Measurements from ENCODE around the gene AP1B1.

Gene AP1B1

DNA sequence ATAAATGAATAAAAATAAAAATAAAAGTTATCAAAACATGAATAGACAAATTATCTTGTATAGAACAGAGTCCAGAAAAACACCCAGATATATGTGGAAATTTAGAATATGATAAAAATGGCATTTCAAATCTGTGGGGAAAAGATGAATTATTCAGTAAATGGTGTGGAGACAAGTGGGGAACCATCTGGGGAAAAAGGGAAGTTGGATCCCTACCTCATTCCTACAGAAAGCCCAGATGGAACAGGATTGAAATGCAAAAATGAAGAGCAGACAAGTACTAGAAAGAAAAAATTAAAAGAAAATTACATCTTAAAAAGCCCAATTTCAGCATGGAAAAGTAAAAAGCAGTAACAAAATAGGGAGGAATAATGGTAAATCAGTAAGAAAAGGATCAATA is 64.7 kb downstream of the AP1B1 start:
- TF ChIP-seq, protein P1, sequence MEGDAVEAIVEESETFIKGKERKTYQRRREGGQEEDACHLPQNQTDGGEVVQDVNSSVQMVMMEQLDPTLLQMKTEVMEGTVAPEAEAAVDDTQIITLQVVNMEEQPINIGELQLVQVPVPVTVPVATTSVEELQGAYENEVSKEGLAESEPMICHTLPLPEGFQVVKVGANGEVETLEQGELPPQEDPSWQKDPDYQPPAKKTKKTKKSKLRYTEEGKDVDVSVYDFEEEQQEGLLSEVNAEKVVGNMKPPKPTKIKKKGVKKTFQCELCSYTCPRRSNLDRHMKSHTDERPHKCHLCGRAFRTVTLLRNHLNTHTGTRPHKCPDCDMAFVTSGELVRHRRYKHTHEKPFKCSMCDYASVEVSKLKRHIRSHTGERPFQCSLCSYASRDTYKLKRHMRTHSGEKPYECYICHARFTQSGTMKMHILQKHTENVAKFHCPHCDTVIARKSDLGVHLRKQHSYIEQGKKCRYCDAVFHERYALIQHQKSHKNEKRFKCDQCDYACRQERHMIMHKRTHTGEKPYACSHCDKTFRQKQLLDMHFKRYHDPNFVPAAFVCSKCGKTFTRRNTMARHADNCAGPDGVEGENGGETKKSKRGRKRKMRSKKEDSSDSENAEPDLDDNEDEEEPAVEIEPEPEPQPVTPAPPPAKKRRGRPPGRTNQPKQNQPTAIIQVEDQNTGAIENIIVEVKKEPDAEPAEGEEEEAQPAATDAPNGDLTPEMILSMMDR (IDR thresholded peaks at IDR 0.05; ENCODE audit: insufficient read depth, low read depth, low read length, missing control alignments) = no peak
- no peak overlapping the region for H3K4me3 ChIP-seq (ENCODE audit: low read length)
- no peak for DNase-seq (ENCODE audit: low read depth)

DNA sequence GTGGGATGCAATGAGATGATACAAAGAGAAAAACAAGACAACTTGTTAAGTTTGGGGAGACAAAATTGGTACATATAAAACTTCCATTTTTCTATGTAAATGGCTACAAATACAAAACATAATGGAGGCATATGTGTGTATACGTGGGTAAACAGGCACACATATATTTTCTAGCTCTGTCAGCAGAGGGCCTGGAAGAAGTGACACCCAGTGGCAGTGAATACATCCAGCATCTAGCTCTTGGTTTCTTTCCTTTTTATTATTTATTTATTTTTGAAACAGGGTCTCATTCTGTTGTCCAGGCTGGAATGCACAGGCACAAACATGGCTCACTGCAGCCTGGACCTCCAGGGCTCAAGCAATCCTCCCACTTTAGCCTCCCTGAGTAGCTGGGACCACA is 67.8 kb downstream of the AP1B1 start:
- DNase-seq (ENCODE audit: low read depth) = no peak
- TF ChIP-seq, protein P1 (IDR thresholded peaks at IDR 0.05; ENCODE audit: insufficient read depth, low read depth, low read length, missing control alignments) = peak; percentile 21
- H3K4me3 ChIP-seq (ENCODE audit: low read length) = no peak overlapping the region

DNA sequence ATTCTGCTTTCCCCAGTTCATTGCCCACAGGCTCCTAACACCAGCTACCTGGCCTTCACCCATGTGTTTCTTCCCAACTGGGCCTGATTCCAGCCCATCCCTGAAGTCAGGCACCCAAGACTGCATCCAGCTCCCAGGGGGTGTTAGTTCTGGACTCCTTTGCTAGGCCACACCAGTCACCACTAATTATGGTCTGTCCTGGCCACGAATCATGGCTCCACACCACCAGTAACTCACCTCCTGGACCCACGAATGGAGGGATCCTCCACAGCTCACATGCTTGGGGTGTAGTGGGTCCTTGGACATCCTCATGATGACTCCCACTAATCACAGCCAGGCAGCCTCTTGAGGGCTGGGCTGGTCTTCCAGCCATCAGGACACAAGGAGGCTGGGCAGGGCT is 69.3 kb downstream of the AP1B1 start:
- no peak overlapping the region for H3K4me3 ChIP-seq (ENCODE audit: low read length)
- no peak for DNase-seq (ENCODE audit: low read depth)
- TF ChIP-seq, protein P1 (IDR thresholded peaks at IDR 0.05; ENCODE audit: insufficient read depth, low read depth, low read length, missing control alignments) = no peak

DNA sequence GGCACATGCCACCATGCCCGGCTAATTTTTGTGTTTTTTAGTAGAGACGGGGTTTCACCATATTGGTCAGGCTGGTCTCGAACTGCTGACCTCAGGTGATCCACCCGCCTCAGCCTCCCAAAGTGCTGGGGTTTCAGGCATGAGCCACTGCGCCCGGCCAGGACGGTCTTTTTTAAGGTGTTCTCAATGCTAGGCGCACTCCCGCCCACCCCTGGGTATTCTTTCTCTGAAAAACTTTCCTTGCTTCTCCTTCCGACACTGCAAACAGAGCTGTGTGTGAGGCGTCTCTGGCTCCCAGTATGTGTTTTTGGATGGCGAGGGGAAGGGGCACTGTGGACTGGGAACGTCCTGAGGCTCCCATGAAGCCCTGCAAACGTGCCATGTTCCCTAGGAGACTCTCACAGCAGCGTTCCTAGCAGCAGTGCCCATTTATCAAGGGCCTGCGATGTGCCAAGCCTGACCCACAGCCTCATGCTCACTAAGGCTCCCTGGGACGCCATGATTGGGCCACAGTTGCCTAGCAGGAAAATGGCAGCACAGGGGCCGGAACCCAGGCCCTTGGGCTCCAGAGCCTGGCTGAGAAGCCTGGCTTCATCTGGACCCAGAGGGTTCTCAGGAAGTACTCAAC is 70.4 kb downstream of the AP1B1 start:
- no peak for DNase-seq (ENCODE audit: low read depth)
- TF ChIP-seq, protein P1 (IDR thresholded peaks at IDR 0.05; ENCODE audit: insufficient read depth, low read depth, low read length, missing control alignments) = no peak
- no peak overlapping the region for H3K4me3 ChIP-seq (ENCODE audit: low read length)

DNA sequence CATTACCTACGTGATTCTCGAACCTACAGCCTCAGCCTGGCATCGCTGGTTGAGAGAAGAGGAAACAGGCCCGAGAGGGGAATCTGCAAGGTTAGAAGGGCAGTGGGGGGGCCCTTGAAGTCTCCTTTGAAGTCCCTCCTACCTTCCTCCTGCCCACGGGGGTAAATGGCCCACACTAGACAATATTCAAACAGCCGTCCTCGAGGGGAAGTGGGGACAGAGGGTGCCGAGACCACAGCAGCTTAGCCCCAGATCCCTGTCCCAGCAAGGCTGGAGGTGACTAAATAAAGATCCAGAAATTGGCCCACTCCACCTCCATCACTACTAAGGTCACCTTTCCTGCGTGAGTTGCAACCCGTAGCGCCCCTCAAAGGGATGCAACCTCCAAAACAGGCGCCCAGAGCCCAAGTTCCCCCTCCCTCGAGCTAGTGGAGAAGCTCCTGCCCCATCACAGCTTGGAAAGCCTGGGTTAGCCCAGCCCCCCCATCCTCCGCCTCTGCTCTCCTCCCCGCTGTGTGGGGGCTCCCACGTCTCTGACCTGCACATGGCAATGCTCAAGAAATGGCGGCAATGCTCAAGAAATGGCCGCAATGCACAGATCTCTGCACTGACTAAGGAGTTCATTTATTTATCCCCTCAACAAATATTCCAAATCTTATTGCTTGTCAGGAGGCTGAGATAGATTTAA is 72.1 kb downstream of the AP1B1 start:
- DNase-seq (ENCODE audit: low read depth) = no peak
- TF ChIP-seq, protein P1 (IDR thresholded peaks at IDR 0.05; ENCODE audit: insufficient read depth, low read depth, low read length, missing control alignments) = no peak

DNA sequence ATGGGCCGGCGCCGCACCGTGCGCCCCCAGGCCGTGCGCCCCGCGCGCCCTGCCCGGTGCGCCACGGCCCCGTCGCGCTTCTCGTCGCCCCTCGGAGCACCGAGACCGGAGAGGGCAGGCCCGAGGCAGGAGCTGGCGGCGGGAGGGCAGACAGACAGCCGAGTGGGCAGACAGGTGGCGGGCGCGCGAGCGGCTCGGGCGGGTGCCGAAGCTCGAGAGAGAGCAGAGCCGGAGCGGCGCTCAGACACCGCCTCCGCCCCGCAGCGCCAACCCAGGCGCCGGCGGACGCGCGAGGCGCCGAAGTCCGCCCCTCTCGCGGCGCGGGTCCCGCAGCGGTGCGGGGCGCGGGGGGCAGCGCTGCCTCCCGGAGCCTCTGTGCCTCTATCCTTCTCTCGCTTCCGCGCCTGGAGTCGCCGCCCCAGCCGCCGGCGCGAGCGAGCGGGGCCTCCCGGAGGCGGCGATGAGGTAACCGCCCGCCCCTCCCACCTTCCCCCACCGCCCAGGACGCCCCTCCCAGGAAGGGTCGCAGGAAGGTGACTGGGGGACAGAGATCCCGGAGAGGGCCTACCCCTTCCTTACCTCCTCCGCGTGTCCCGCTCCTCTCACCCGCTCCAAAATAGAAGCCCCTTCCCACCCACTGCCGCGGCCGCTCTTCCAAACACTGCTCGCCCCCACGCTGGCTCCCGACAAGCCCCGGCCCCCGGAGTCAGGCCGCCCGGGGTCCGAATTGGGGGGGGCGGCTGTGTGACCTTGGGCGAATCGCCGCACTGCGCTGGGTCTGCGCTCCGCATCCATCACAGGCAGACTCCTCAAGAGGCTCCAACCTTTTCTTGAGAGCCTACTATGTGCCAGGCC is 72.9 kb downstream of the AP1B1 start, which contains the start of gene RASL10A:
Gene RASL10A (minus strand): TSS at position 412 of the 855 bp plus-strand sequence. CDS start 451 bp downstream, outside the sequence.
- H3K4me3 ChIP-seq (ENCODE audit: low read length) = no peak within 1 kb of the TSS
- peak; percentile 23 for DNase-seq (ENCODE audit: low read depth)
- TF ChIP-seq, protein P1 (IDR thresholded peaks at IDR 0.05; ENCODE audit: insufficient read depth, low read depth, low read length, missing control alignments) = no peak

More for the DNA sequence above, 72.1 kb downstream of the AP1B1 start:
- no peak overlapping the region for H3K4me3 ChIP-seq (ENCODE audit: low read length)
